AML-193 (cell line): ENCODE data around the gene GUCY2C.
"Not testable (repeated sequence)": the region's sequence is repeated elsewhere in the genome, so short reads cannot be mapped to it uniquely, and the experiment has no call there.

Source experiments
- DNase-seq, 2 experiments: peaks; one replicate each; lab custom pipeline; 2025; lab: John Stamatoyannopoulos, UW

Gene GUCY2C

GRCh38 chr12:14682231-14682630, 14.2 kb downstream of the GUCY2C start:
- DNase-seq = not testable (repeated sequence)

GRCh38 chr12:14681625-14682024, 14.8 kb downstream of the GUCY2C start:
- DNase-seq = no peak

- DNase-seq = no peak
These were observed 15.2 kb downstream of the GUCY2C start for GRCh38 chr12:14681190-14681589.

- no peak for DNase-seq
These were observed 17.8 kb downstream of the GUCY2C start for GRCh38 chr12:14678547-14679150.

GRCh38 chr12:14668591-14668990, 27.8 kb downstream of the GUCY2C start:
- no peak for DNase-seq

- DNase-seq = no peak
These were observed 30.7 kb downstream of the GUCY2C start for GRCh38 chr12:14665354-14666348.

- peak; percentile 56 to 66 for DNase-seq
These were observed 31.9 kb downstream of the GUCY2C start for GRCh38 chr12:14664434-14665023.

- no peak for DNase-seq
These were observed 33.4 kb downstream of the GUCY2C start for GRCh38 chr12:14663002-14663401.

GRCh38 chr12:14656846-14657245, 39.6 kb downstream of the GUCY2C start:
- no peak for DNase-seq

GRCh38 chr12:14655284-14655683, 41.1 kb downstream of the GUCY2C start:
- DNase-seq = no peak

- no peak for DNase-seq
These were observed 41.6 kb downstream of the GUCY2C start for GRCh38 chr12:14654842-14655241.

GRCh38 chr12:14654416-14654815, 42.0 kb downstream of the GUCY2C start:
- no peak for DNase-seq

GRCh38 chr12:14652483-14652882, 43.9 kb downstream of the GUCY2C start:
- no peak for DNase-seq

GRCh38 chr12:14651371-14651770, 45.0 kb downstream of the GUCY2C start:
- DNase-seq = no peak

GRCh38 chr12:14650789-14651188, 45.6 kb downstream of the GUCY2C start:
- no peak for DNase-seq

- no peak for DNase-seq
These were observed 49.2 kb downstream of the GUCY2C start for GRCh38 chr12:14647028-14647750.

- peak; percentile 5 to 24 for DNase-seq
These were observed 53.1 kb downstream of the GUCY2C start for GRCh38 chr12:14643251-14643650.

- DNase-seq = no peak
These were observed 58.3 kb downstream of the GUCY2C start for GRCh38 chr12:14638066-14638465.

- no peak for DNase-seq
These were observed 60.6 kb downstream of the GUCY2C start for GRCh38 chr12:14635776-14636175.

GRCh38 chr12:14630793-14631192, 65.6 kb downstream of the GUCY2C start:
- DNase-seq = no peak

GRCh38 chr12:14629832-14630710, 66.3 kb downstream of the GUCY2C start:
- DNase-seq = peak; percentile 35 to 56
